ENCODE results near the gene IDI2. TPM values are rescaled to one million over a fixed set of nuclear protein-coding genes. Genes with fewer than 3 reads are reported as not detected.

The IDI2 gene
- total and polyA plus RNA-seq, 2 experiments from 2014 or later, result 0.29 to 0.33 TPM

GRCh38 chr10:988667-989545, 36.8 kb downstream of the IDI2 start:
- Histone ChIP-seq H2AFZ (peak overlapping the region; percentile 45), H3K4me2 (peak overlapping the region; percentile 88), H3K79me2 (peaks cover 61% of the 10 kb centered on the region), H3K27ac (peak overlapping the region; percentile 98), H3K27me3 (no peaks in the 10 kb centered on the region), H3K9me2 (replicated peaks; ENCODE audit: insufficient read depth) (no peaks in the 10 kb centered on the region), H3K9me3 (ENCODE audit: low read depth) (no peaks in the 10 kb centered on the region), H3K4me3 (peak overlapping the region; percentile 96), H3K36me3 (replicated peaks; ENCODE audit: insufficient read depth, low read depth) (peaks cover under 1% of the 10 kb centered on the region), H4K20me1 (ENCODE audit: insufficient read depth, poor library complexity, severe bottlenecking) (peaks cover 16% of the 10 kb centered on the region), H3K4me1 (ENCODE audit: insufficient read depth) (peaks cover 37% of the 10 kb centered on the region)
- DNase-seq (ENCODE audit: low spot score), result no peak
- 29% methylated on average over 42 of the region's 42 CpGs for WGBS (ENCODE audit: low lambda C conversion rate, missing lambda C conversion rate)
- no peak for TF ChIP-seq EZH2 (IDR thresholded peaks at IDR 0.05; ENCODE audit: borderline replicate concordance)
- TF ChIP-seq EZH2phosphoT487 (IDR thresholded peaks at IDR 0.05; ENCODE audit: low read depth, severe bottlenecking, unreplicated experiment), result no peak
- TF ChIP-seq CTCF (IDR thresholded peaks at IDR 0.05; ENCODE audit: poor library complexity), result no peak

GRCh38 chr10:987870-988666, 37.6 kb downstream of the IDI2 start, which contains the start of gene GTPBP4:
Gene GTPBP4, plus strand, starts transcription at chr10:988434. Its CDS starts 46 bp downstream, at chr10:988480.
- WGBS (ENCODE audit: low lambda C conversion rate, missing lambda C conversion rate), result 1% methylated on average over 74 of the region's 74 CpGs
- no peaks in the 10 kb centered on the region for H3K9me2 ChIP-seq (replicated peaks; ENCODE audit: insufficient read depth)
- H3K4me1 ChIP-seq (ENCODE audit: insufficient read depth), result peaks cover 43% of the 10 kb centered on the region
- H4K20me1 ChIP-seq (ENCODE audit: insufficient read depth, poor library complexity, severe bottlenecking), result peaks cover 16% of the 10 kb centered on the region
- peaks cover 53% of the 10 kb centered on the region for H3K79me2 ChIP-seq
- H3K27ac ChIP-seq, result peak within 1 kb of the TSS; percentile 98
- no peaks in the 10 kb centered on the region for H3K27me3 ChIP-seq
- H2AFZ ChIP-seq, result peak within 1 kb of the TSS; percentile 75
- H3K4me2 ChIP-seq, result peak within 1 kb of the TSS; percentile 93
- no peaks in the 10 kb centered on the region for H3K9me3 ChIP-seq (ENCODE audit: low read depth)
- TF ChIP-seq EZH2phosphoT487 (IDR thresholded peaks at IDR 0.05; ENCODE audit: low read depth, severe bottlenecking, unreplicated experiment) (no peak), CTCF (IDR thresholded peaks at IDR 0.05; ENCODE audit: poor library complexity) (peak; percentile 44)
- no peaks in the 10 kb centered on the region for H3K36me3 ChIP-seq (replicated peaks; ENCODE audit: insufficient read depth, low read depth)
- peak within 1 kb of the TSS; percentile 96 for H3K4me3 ChIP-seq
- DNase-seq (ENCODE audit: low spot score), result peak; percentile 98

- Histone ChIP-seq H3K4me2 (peak overlapping the region; percentile 93), H3K9me3 (ENCODE audit: low read depth) (no peaks in the 10 kb centered on the region), H4K20me1 (ENCODE audit: insufficient read depth, poor library complexity, severe bottlenecking) (peaks cover 12% of the 10 kb centered on the region), H3K27ac (peak overlapping the region; percentile 98), H3K4me3 (peak overlapping the region; percentile 83), H3K79me2 (peaks cover 51% of the 10 kb centered on the region), H3K36me3 (replicated peaks; ENCODE audit: insufficient read depth, low read depth) (no peaks in the 10 kb centered on the region), H2AFZ (peak overlapping the region; percentile 75), H3K9me2 (replicated peaks; ENCODE audit: insufficient read depth) (no peaks in the 10 kb centered on the region), H3K4me1 (ENCODE audit: insufficient read depth) (peaks cover 46% of the 10 kb centered on the region), H3K27me3 (no peaks in the 10 kb centered on the region)
- TF ChIP-seq EZH2phosphoT487 (IDR thresholded peaks at IDR 0.05; ENCODE audit: low read depth, severe bottlenecking, unreplicated experiment) (no peak), EZH2 (IDR thresholded peaks at IDR 0.05; ENCODE audit: borderline replicate concordance) (no peak), CTCF (IDR thresholded peaks at IDR 0.05; ENCODE audit: poor library complexity) (no peak)
- DNase-seq (ENCODE audit: low spot score), result no peak
- 6% methylated on average over 7 of the region's 7 CpGs for WGBS (ENCODE audit: low lambda C conversion rate, missing lambda C conversion rate)
Observed at GRCh38 chr10:987620-987869, 38.1 kb downstream of the IDI2 start.
